HUES64 (cell line): ENCODE results near the gene CUL4B. TPM values are rescaled to one million over a fixed set of nuclear protein-coding genes. Genes with fewer than 3 reads are reported as not detected.
"Not testable (repeated sequence)": the region's sequence is repeated elsewhere in the genome, so short reads cannot be mapped to it uniquely, and the experiment has no call there.

Source experiments
- H3K27ac ChIP-seq: 2 replicates; pipeline ENCODE4 v1.7.0; 2013; ENCODE audit warnings: low read depth, low read length, inconsistent platforms
- H3K27me3 ChIP-seq: 2 replicates; pipeline ENCODE4 v1.6.1; 2013; ENCODE audit warnings: mild to moderate bottlenecking, low read length; ENCODE audit not compliant: insufficient read depth
- H3K36me3 ChIP-seq: 2 replicates; pipeline ENCODE4 v1.6.1; 2013; ENCODE audit warnings: mild to moderate bottlenecking, low read length; ENCODE audit not compliant: insufficient read depth
- H3K4me1 ChIP-seq: 2 replicates; pipeline ENCODE4 v1.6.1; 2013; ENCODE audit warnings: mild to moderate bottlenecking, low read length, moderate library complexity; ENCODE audit not compliant: insufficient read depth
- H3K4me3 ChIP-seq: 2 replicates; pipeline ENCODE4 v1.5.1; 2013; ENCODE audit warnings: mild to moderate bottlenecking, low read length, moderate library complexity
- H3K9ac ChIP-seq: 2 replicates; pipeline ENCODE4 v1.6.1; 2013; ENCODE audit warnings: mild to moderate bottlenecking, low read depth, low read length
- H3K9me3 ChIP-seq: 2 replicates; pipeline ENCODE4 v1.6.1; 2013; ENCODE audit warnings: low read depth, low read length; ENCODE audit not compliant: insufficient read depth
- WGBS: fragments of 150-250, 120-280 bp; methylation state at CpG from one replicate; pipeline ENCODE4 v1.1.7; 2013; ENCODE audit warnings: missing lambda C conversion rate; 5-methylcytosine and 5-hydroxymethylcytosine counted together
- polyA plus RNA-seq, 2 experiments: library from polyadenylated mRNA; stranded (reverse); fragments of 50-300 nt; gene quantifications; one replicate each; pipeline ENCODE4 v1.2.3, GENCODE V29; 2013

Gene CUL4B
- 30.9 TPM for polyA plus RNA-seq (2013, experiment 1 of 2)
- polyA plus RNA-seq (2013, experiment 2 of 2) = 35.1 TPM

GRCh38 chrX:120560842-120561633 is at the start of gene CUL4B:
Gene CUL4B, minus strand, starts transcription at chrX:120560962. Its CDS starts 324 bp downstream, at chrX:120560638.
- 0 out of 2 replicates have a peak, but pooled peaks cover 8% of the 10 kb centered on the region for H3K4me1 ChIP-seq
- H3K27ac ChIP-seq = peak within 1 kb of the TSS; percentile 98
- no peaks in the 10 kb centered on the region for H3K9me3 ChIP-seq
- WGBS = under 1% methylated on average over 45 of the region's 54 CpGs
- peak within 1 kb of the TSS; percentile 92 for H3K4me3 ChIP-seq
- H3K36me3 ChIP-seq = peaks cover 13% of the 10 kb centered on the region; the same call in 1 of the 2 replicates
- H3K9ac ChIP-seq = peak within 1 kb of the TSS; percentile 90
- H3K27me3 ChIP-seq = no peaks in the 10 kb centered on the region

GRCh38 chrX:120604361-120604782 is 43.6 kb upstream of the CUL4B start:
- Histone ChIP-seq H3K9ac (peak overlapping the region; percentile 77), H3K27ac (peak overlapping the region; percentile 95; the same call in 1 of the 2 replicates), H3K27me3 (no peaks in the 10 kb centered on the region), H3K9me3 (no peaks in the 10 kb centered on the region), H3K4me3 (peak overlapping the region; percentile 85), H3K36me3 (peaks cover 6% of the 10 kb centered on the region; the same call in 1 of the 2 replicates), H3K4me1 (no peaks in the 10 kb centered on the region; the same call in 1 of the 2 replicates)
- 1% methylated on average over 5 of the region's 5 CpGs for WGBS

GRCh38 chrX:120603707-120604360 is 43.1 kb upstream of the CUL4B start, which contains the start of gene MCTS1:
Gene MCTS1, plus strand, starts transcription at chrX:120604101. Its CDS starts 136 bp downstream, at chrX:120604237.
- H3K27ac ChIP-seq = peak within 1 kb of the TSS; percentile 95
- H3K27me3 ChIP-seq = no peaks in the 10 kb centered on the region
- H3K36me3 ChIP-seq = peaks cover 6% of the 10 kb centered on the region; the same call in 1 of the 2 replicates
- WGBS = under 1% methylated on average over 25 of the region's 31 CpGs
- H3K4me1 ChIP-seq = no peaks in the 10 kb centered on the region; the same call in 1 of the 2 replicates
- H3K9me3 ChIP-seq = no peaks in the 10 kb centered on the region
- H3K9ac ChIP-seq = peak within 1 kb of the TSS; percentile 77
- peak within 1 kb of the TSS; percentile 85 for H3K4me3 ChIP-seq

GRCh38 chrX:120585702-120586101 is 24.9 kb upstream of the CUL4B start:
- no peaks in the 10 kb centered on the region for H3K4me1 ChIP-seq
- no peak overlapping the region for H3K4me3 ChIP-seq
- no peak overlapping the region for H3K27ac ChIP-seq
- H3K9ac ChIP-seq = no peak overlapping the region
- H3K27me3 ChIP-seq = no peaks in the 10 kb centered on the region
- WGBS = 100% methylated on average over 1 of the region's 2 CpGs
- no peaks in the 10 kb centered on the region for H3K36me3 ChIP-seq
- H3K9me3 ChIP-seq = no peaks in the 10 kb centered on the region

GRCh38 chrX:120575379-120576114 is 14.8 kb upstream of the CUL4B start:
- Histone ChIP-seq H3K27me3 (no peaks in the 10 kb centered on the region), H3K27ac (no peak overlapping the region), H3K9me3 (no peaks in the 10 kb centered on the region), H3K36me3 (no peaks in the 10 kb centered on the region), H3K9ac (no peak overlapping the region), H3K4me3 (no peak overlapping the region), H3K4me1 (no peaks in the 10 kb centered on the region; the same call in 1 of the 2 replicates)
- WGBS = 81% methylated on average over 17 of the region's 18 CpGs

GRCh38 chrX:120573806-120574205 is 13.0 kb upstream of the CUL4B start:
- H3K27ac ChIP-seq, H3K4me1 ChIP-seq, H3K9me3 ChIP-seq, H3K9ac ChIP-seq, H3K4me3 ChIP-seq, H3K36me3 ChIP-seq, H3K27me3 ChIP-seq: not testable (repeated sequence)
- WGBS = 100% methylated on average over 5 of the region's 13 CpGs

- no peaks in the 10 kb centered on the region for H3K9me3 ChIP-seq
- WGBS = 86% methylated on average over 2 of the region's 3 CpGs
- no peaks in the 10 kb centered on the region for H3K27me3 ChIP-seq
- no peak overlapping the region for H3K9ac ChIP-seq
- H3K27ac ChIP-seq = no peak overlapping the region
- no peak overlapping the region for H3K4me3 ChIP-seq
- no peaks in the 10 kb centered on the region; the same call in 1 of the 2 replicates for H3K4me1 ChIP-seq
- no peaks in the 10 kb centered on the region for H3K36me3 ChIP-seq
These were observed 9.3 kb upstream of the CUL4B start for GRCh38 chrX:120570011-120570600.

GRCh38 chrX:120568609-120569008 is 7.8 kb upstream of the CUL4B start:
- Histone ChIP-seq H3K36me3 (no peaks in the 10 kb centered on the region), H3K27me3 (no peaks in the 10 kb centered on the region), H3K4me1 (no peaks in the 10 kb centered on the region), H3K27ac (no peak overlapping the region), H3K9ac (no peak overlapping the region), H3K4me3 (no peak overlapping the region), H3K9me3 (no peaks in the 10 kb centered on the region)
- 87% methylated on average over 1 of the region's 3 CpGs for WGBS

GRCh38 chrX:120568035-120568434 is 7.3 kb upstream of the CUL4B start:
- Histone ChIP-seq H3K9ac (no peak overlapping the region), H3K4me3 (no peak overlapping the region), H3K36me3 (no peaks in the 10 kb centered on the region), H3K27ac (no peak overlapping the region), H3K27me3 (no peaks in the 10 kb centered on the region), H3K4me1 (no peaks in the 10 kb centered on the region), H3K9me3 (no peaks in the 10 kb centered on the region)

GRCh38 chrX:120566817-120567216 is 6.1 kb upstream of the CUL4B start:
- H3K27me3 ChIP-seq = no peaks in the 10 kb centered on the region
- 87% methylated on average over 3 of the region's 3 CpGs for WGBS
- 0 out of 2 replicates have a peak, but pooled peaks cover 8% of the 10 kb centered on the region for H3K4me1 ChIP-seq
- H3K9me3 ChIP-seq = no peaks in the 10 kb centered on the region
- H3K27ac ChIP-seq = no peak overlapping the region
- no peak overlapping the region for H3K9ac ChIP-seq
- no peaks in the 10 kb centered on the region for H3K36me3 ChIP-seq
- no peak overlapping the region for H3K4me3 ChIP-seq
